ENCODE results near the gene MICALL2. TPM values are rescaled to one million over a fixed set of nuclear protein-coding genes. Genes with fewer than 3 reads are reported as not detected.

The MICALL2 gene
- total and polyA plus RNA-seq, 4 donors: 41.7 to 346 (median 64.0) TPM

GRCh38 chr7:1431226-1431625 is 28.0 kb downstream of the MICALL2 start:
- no peaks in the 10 kb centered on the region for H3K9me3 ChIP-seq (ENCODE audit: control insufficient read depth, low read length)
- H3K4me1 ChIP-seq (ENCODE audit: control insufficient read depth in 1 of 2, insufficient read depth in 2 of 2, low read length in 2 of 2): no peaks in the 10 kb centered on the region
- WGBS, 2 donors: 48 to 51% methylated on average over 10 of the region's 10 CpGs
- H3K36me3 ChIP-seq (ENCODE audit: control insufficient read depth in 1 of 2, insufficient read depth in 2 of 2, low read length in 1 of 2): no peaks in the 10 kb centered on the region
- no peak overlapping the region for H3K27ac ChIP-seq (ENCODE audit: low read depth in 1 of 2, low read length in 2 of 2)
- no peaks in the 10 kb centered on the region for H3K27me3 ChIP-seq (ENCODE audit: control insufficient read depth in 1 of 2, insufficient read depth in 2 of 2, low read length in 1 of 2)
- H3K4me3 ChIP-seq (ENCODE audit: low read length in 2 of 2): no peak overlapping the region
- intact Hi-C loops (cut with DNase I): loop anchor here in 1 of 2 donors (5.0 kb wide), 1 partner anchor 41 kb away; no protein-coding TSS in a partner anchor
- DNase-seq: no peak
- ATAC-seq (ENCODE audit: low FRiP score): no peak

DNA sequence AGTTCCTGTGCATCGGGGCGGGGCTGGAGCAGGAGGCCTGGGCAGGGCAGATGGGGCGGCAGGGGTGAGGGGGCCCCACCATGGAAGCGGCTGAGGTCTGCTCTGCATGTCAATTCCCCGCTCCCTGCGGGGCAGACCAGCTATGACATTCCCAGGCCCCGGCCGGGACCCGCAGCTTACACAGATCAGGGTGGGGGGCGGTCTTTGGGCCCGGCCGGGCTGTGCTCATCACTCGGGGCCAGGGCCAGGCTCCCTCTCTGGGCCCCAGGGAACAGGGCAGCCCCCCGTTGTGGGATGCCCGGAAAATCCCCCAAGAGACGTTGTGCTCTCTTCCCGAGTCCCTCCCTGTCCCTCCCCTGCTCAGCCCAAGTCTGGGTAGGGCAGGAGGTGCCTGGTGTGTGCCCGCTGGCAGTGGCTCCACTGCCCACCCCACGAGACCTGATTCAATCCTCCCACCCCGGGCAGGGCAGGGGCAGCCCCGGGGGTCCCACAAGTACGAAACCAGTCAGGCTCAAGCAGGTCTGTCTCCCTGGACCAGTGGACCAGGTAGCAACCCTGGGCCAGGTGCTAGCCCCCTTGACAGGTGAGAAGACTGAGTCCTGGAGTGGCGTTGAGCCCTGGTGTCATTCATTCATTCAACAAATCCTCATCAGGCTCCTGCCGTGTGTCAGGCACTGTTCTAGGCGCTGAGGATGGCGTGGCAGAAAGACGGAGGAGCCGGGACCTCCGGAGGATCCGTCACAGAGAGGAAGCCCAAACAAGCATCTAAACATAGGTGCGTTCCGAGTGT is 29.0 kb downstream of the MICALL2 start:
- H3K27me3 ChIP-seq (ENCODE audit: control insufficient read depth in 1 of 2, insufficient read depth in 2 of 2, low read length in 1 of 2): no peaks in the 10 kb centered on the region
- no peak overlapping the region for H3K4me3 ChIP-seq (ENCODE audit: low read length in 2 of 2)
- H3K9me3 ChIP-seq (ENCODE audit: control insufficient read depth, low read length): no peaks in the 10 kb centered on the region
- no peak overlapping the region for H3K27ac ChIP-seq (ENCODE audit: low read depth in 1 of 2, low read length in 2 of 2)
- ATAC-seq (ENCODE audit: low FRiP score) (no peak), DNase-seq (no peak)
- H3K4me1 ChIP-seq (ENCODE audit: control insufficient read depth in 1 of 2, insufficient read depth in 2 of 2, low read length in 2 of 2): no peaks in the 10 kb centered on the region
- WGBS, 2 donors: 60 to 62% methylated on average over 31 to 32 of the region's 32 CpGs
- intact Hi-C loops (cut with DNase I): loop anchor here in 1 of 2 donors (5.0 kb wide), 1 partner anchor 42 kb away; no protein-coding TSS in a partner anchor
- H3K36me3 ChIP-seq (ENCODE audit: control insufficient read depth in 1 of 2, insufficient read depth in 2 of 2, low read length in 1 of 2): no peaks in the 10 kb centered on the region

DNA sequence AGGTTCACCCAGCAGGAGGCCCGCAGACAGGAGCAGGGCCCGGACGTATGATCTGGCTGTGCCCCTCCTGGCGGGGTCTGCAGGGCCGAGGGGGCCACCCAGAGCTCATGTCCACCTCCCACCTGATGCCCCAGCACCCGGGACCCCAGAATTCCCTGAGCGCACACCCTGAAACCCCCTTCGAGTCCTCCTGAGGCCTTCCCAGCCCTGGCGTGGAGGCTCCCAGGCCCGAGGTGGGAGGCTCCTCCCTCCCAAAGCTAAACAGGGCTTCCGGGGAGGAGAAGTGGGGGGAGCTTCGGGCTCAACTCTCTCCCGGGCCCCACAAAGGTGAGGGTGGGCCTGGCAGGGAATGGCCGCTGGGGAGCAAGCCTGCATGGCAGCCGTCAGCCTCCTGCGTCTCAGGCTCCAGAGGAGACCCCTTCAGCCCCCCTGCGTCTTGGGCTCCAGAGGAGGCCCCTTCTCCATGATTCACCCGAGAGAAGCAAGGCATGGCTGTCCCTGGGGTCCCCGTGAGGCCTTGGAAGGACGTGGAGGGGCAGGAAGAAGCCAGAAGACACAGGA is 30.2 kb downstream of the MICALL2 start:
- no peak for DNase-seq

DNA sequence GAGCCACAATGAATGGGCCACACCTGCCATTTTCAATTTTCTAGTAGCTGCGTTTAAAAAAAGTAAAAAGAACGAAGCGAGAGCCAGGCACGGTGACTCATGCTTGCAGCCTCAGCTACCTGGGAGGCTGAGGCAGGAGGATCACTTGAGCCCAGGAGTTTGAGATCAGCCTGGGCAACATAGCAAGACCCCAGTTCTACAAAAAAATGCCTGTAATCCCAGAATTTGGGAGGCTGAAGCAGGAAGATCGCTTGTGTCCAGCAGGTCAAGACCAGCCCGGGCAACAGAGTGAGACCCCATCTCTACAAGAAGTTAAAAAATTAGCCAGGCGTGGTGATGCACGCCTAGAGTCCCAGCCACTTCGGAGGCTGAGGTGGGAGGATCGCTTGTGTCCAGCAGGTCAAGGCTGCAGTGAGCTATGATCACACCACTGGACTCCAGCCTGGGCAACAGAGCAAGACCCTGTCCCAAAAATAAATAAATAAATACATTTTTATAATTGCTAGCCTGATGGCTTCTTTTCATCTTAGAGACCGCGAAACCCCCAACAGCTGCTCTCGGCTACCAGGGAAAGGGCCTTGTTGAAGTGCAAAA is 32.1 kb downstream of the MICALL2 start:
- ATAC-seq (ENCODE audit: low FRiP score): no peak
- Histone ChIP-seq H3K4me3 (ENCODE audit: low read length in 2 of 2) (no peak overlapping the region), H3K4me1 (ENCODE audit: control insufficient read depth in 1 of 2, insufficient read depth in 2 of 2, low read length in 2 of 2) (no peaks in the 10 kb centered on the region), H3K27me3 (ENCODE audit: control insufficient read depth in 1 of 2, insufficient read depth in 2 of 2, low read length in 1 of 2) (no peaks in the 10 kb centered on the region), H3K27ac (ENCODE audit: low read depth in 1 of 2, low read length in 2 of 2) (no peak overlapping the region), H3K9me3 (ENCODE audit: control insufficient read depth, low read length) (no peaks in the 10 kb centered on the region), H3K36me3 (ENCODE audit: control insufficient read depth in 1 of 2, insufficient read depth in 2 of 2, low read length in 1 of 2) (no peaks in the 10 kb centered on the region)
- 85% methylated on average over 13 of the region's 13 CpGs for WGBS, 2 donors
- no peak for DNase-seq
- intact Hi-C loops (cut with DNase I): no loop called here

More for the DNA sequence above, 30.2 kb downstream of the MICALL2 start:
- H3K27me3 ChIP-seq (ENCODE audit: control insufficient read depth in 1 of 2, insufficient read depth in 2 of 2, low read length in 1 of 2): no peaks in the 10 kb centered on the region
- no peak for ATAC-seq (ENCODE audit: low FRiP score)
- no peak overlapping the region for H3K27ac ChIP-seq (ENCODE audit: low read depth in 1 of 2, low read length in 2 of 2)
- H3K4me3 ChIP-seq (ENCODE audit: low read length in 2 of 2): no peak overlapping the region
- WGBS, 2 donors: 35 to 42% methylated on average over 17 to 20 of the region's 20 CpGs
- H3K36me3 ChIP-seq (ENCODE audit: control insufficient read depth in 1 of 2, insufficient read depth in 2 of 2, low read length in 1 of 2): no peaks in the 10 kb centered on the region
- H3K9me3 ChIP-seq (ENCODE audit: control insufficient read depth, low read length): no peaks in the 10 kb centered on the region
- H3K4me1 ChIP-seq (ENCODE audit: control insufficient read depth in 1 of 2, insufficient read depth in 2 of 2, low read length in 2 of 2): no peaks in the 10 kb centered on the region
- intact Hi-C loops (cut with DNase I): no loop called here

GRCh38 chr7:1426474-1426873 is 32.8 kb downstream of the MICALL2 start:
- no peaks in the 10 kb centered on the region for H3K4me1 ChIP-seq (ENCODE audit: control insufficient read depth in 1 of 2, insufficient read depth in 2 of 2, low read length in 2 of 2)
- ATAC-seq (ENCODE audit: low FRiP score): no peak
- no peaks in the 10 kb centered on the region for H3K27me3 ChIP-seq (ENCODE audit: control insufficient read depth in 1 of 2, insufficient read depth in 2 of 2, low read length in 1 of 2)
- intact Hi-C loops (cut with DNase I): no loop called here
- no peaks in the 10 kb centered on the region for H3K9me3 ChIP-seq (ENCODE audit: control insufficient read depth, low read length)
- H3K36me3 ChIP-seq (ENCODE audit: control insufficient read depth in 1 of 2, insufficient read depth in 2 of 2, low read length in 1 of 2): no peaks in the 10 kb centered on the region
- H3K4me3 ChIP-seq (ENCODE audit: low read length in 2 of 2): no peak overlapping the region
- no peak for DNase-seq
- WGBS, 2 donors: 89 to 91% methylated on average over 15 of the region's 15 CpGs
- H3K27ac ChIP-seq (ENCODE audit: low read depth in 1 of 2, low read length in 2 of 2): no peak overlapping the region

DNA sequence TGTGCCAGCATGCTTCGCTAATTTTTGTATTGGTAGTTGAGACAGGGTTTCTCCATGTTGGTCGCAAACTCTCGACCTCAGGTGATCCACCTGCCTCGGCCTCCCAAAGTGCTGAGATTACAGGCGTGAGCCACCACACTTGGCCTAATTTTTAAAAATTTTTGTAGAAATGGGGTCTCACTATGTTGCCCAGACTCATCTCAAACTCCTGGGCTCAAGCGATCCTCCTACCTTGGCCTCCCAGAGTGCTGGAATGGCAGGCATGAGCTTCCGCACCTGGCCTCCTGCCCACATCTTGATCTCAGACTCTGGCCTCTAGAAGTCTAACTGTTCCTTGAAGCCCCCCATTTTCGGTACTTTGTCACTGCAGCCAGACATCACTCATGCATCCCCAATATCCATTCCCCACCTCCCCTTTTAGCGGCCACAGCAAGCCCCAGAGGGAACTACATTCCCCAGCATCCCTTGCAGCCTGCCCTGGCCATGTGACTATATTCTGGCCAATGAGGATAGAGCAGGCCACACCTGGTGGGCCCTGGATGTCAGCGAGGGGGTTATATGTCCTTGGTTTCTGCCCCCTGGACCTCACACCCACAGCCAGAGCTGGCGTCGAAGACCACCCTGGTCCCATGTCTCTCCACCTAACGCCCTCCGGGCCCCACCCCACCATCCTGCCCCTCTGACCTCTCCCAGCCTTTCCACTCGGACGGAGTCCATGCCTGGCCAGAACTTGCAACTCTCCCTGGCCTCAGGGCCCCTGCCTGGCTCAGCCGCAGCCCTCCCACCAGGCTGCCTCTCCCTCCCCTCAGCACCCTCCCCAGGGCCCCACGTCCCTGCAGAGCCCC is 33.8 kb downstream of the MICALL2 start:
- intact Hi-C loops (cut with DNase I): no loop called here
- no peaks in the 10 kb centered on the region for H3K9me3 ChIP-seq (ENCODE audit: control insufficient read depth, low read length)
- DNase-seq (no peak), ATAC-seq (ENCODE audit: low FRiP score) (no peak)
- no peak overlapping the region for H3K4me3 ChIP-seq (ENCODE audit: low read length in 2 of 2)
- H3K4me1 ChIP-seq (ENCODE audit: control insufficient read depth in 1 of 2, insufficient read depth in 2 of 2, low read length in 2 of 2): no peaks in the 10 kb centered on the region
- 65 to 70% methylated on average over 18 of the region's 18 CpGs for whole genome bisulfite sequencing, 2 donors
- H3K27me3 ChIP-seq (ENCODE audit: control insufficient read depth in 1 of 2, insufficient read depth in 2 of 2, low read length in 1 of 2): no peaks in the 10 kb centered on the region
- no peaks in the 10 kb centered on the region for H3K36me3 ChIP-seq (ENCODE audit: control insufficient read depth in 1 of 2, insufficient read depth in 2 of 2, low read length in 1 of 2)
- no peak overlapping the region for H3K27ac ChIP-seq (ENCODE audit: low read depth in 1 of 2, low read length in 2 of 2)

- intact Hi-C loops (cut with DNase I): no loop called here
- H3K36me3 ChIP-seq (ENCODE audit: control insufficient read depth in 1 of 2, insufficient read depth in 2 of 2, low read length in 1 of 2): no peaks in the 10 kb centered on the region
- no peaks in the 10 kb centered on the region for H3K9me3 ChIP-seq (ENCODE audit: control insufficient read depth, low read length)
- WGBS, 2 donors: 75 to 81% methylated on average over 12 of the region's 12 CpGs
- no peaks in the 10 kb centered on the region for H3K4me1 ChIP-seq (ENCODE audit: control insufficient read depth in 1 of 2, insufficient read depth in 2 of 2, low read length in 2 of 2)
- no peak overlapping the region for H3K4me3 ChIP-seq (ENCODE audit: low read length in 2 of 2)
- no peak for ATAC-seq (ENCODE audit: low FRiP score)
- no peak overlapping the region for H3K27ac ChIP-seq (ENCODE audit: low read depth in 1 of 2, low read length in 2 of 2)
- H3K27me3 ChIP-seq (ENCODE audit: control insufficient read depth in 1 of 2, insufficient read depth in 2 of 2, low read length in 1 of 2): no peaks in the 10 kb centered on the region
- DNase-seq: no peak
Observed at GRCh38 chr7:1424041-1424440, 35.2 kb downstream of the MICALL2 start.

- no peak for ATAC-seq (ENCODE audit: low FRiP score)
- no peak overlapping the region for H3K27ac ChIP-seq (ENCODE audit: low read depth in 1 of 2, low read length in 2 of 2)
- 63 to 70% methylated on average over 5 of the region's 5 CpGs for WGBS, 2 donors
- no peak overlapping the region for H3K4me3 ChIP-seq (ENCODE audit: low read length in 2 of 2)
- no peak for DNase-seq
- H3K4me1 ChIP-seq (ENCODE audit: control insufficient read depth in 1 of 2, insufficient read depth in 2 of 2, low read length in 2 of 2): no peaks in the 10 kb centered on the region
- no peaks in the 10 kb centered on the region for H3K9me3 ChIP-seq (ENCODE audit: control insufficient read depth, low read length)
- no peaks in the 10 kb centered on the region for H3K27me3 ChIP-seq (ENCODE audit: control insufficient read depth in 1 of 2, insufficient read depth in 2 of 2, low read length in 1 of 2)
- intact Hi-C loops (cut with DNase I): no loop called here
- no peaks in the 10 kb centered on the region for H3K36me3 ChIP-seq (ENCODE audit: control insufficient read depth in 1 of 2, insufficient read depth in 2 of 2, low read length in 1 of 2)
Observed at GRCh38 chr7:1423264-1423811, 35.9 kb downstream of the MICALL2 start.
